Fibroblast of mammary gland (primary cell): ENCODE measurements around the gene CFAP298.

Experiments
- DNase-seq: peaks from one replicate; pipeline ENCODE4 v3.0.0-alpha.2; 2010; ENCODE audit warnings: low read depth
- H3K4me3 ChIP-seq: 2 replicates; pipeline ENCODE4 v1.5.1; 2011; ENCODE audit warnings: low read depth, mild to moderate bottlenecking, low read length, moderate library complexity; ENCODE audit not compliant: control insufficient read depth
- TF ChIP-seq, protein P1 (sequence below): conservative IDR thresholded peaks from 2 replicates; pipeline ENCODE4 v1.5.1; 2011; ENCODE audit warnings: low read depth, low read length, inconsistent platforms; ENCODE audit not compliant: control insufficient read depth, insufficient read depth

Gene CFAP298

DNA sequence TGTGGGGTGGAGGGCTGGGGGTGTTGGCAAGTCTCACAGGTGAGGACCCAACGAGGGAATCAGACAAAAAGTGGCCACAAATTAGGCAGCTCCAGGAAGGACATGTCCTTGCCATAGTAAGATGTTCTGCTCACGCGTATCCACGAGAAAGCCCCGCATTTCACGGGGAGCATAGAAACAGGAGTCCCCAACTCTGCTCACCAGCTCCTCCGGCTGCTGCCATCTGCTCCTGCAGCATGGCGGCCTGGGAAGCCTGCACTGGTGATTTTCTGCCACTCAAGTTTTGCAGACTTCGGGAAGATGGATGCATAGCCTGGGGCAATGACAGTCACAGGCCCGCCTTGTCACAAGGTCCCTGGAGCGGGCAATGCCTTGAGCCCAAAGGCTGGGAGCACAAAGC is 36.2 kb downstream of the CFAP298 start:
- no peak overlapping the region for H3K4me3 ChIP-seq
- no peak for DNase-seq
- TF ChIP-seq, protein P1, sequence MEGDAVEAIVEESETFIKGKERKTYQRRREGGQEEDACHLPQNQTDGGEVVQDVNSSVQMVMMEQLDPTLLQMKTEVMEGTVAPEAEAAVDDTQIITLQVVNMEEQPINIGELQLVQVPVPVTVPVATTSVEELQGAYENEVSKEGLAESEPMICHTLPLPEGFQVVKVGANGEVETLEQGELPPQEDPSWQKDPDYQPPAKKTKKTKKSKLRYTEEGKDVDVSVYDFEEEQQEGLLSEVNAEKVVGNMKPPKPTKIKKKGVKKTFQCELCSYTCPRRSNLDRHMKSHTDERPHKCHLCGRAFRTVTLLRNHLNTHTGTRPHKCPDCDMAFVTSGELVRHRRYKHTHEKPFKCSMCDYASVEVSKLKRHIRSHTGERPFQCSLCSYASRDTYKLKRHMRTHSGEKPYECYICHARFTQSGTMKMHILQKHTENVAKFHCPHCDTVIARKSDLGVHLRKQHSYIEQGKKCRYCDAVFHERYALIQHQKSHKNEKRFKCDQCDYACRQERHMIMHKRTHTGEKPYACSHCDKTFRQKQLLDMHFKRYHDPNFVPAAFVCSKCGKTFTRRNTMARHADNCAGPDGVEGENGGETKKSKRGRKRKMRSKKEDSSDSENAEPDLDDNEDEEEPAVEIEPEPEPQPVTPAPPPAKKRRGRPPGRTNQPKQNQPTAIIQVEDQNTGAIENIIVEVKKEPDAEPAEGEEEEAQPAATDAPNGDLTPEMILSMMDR = no peak

DNA sequence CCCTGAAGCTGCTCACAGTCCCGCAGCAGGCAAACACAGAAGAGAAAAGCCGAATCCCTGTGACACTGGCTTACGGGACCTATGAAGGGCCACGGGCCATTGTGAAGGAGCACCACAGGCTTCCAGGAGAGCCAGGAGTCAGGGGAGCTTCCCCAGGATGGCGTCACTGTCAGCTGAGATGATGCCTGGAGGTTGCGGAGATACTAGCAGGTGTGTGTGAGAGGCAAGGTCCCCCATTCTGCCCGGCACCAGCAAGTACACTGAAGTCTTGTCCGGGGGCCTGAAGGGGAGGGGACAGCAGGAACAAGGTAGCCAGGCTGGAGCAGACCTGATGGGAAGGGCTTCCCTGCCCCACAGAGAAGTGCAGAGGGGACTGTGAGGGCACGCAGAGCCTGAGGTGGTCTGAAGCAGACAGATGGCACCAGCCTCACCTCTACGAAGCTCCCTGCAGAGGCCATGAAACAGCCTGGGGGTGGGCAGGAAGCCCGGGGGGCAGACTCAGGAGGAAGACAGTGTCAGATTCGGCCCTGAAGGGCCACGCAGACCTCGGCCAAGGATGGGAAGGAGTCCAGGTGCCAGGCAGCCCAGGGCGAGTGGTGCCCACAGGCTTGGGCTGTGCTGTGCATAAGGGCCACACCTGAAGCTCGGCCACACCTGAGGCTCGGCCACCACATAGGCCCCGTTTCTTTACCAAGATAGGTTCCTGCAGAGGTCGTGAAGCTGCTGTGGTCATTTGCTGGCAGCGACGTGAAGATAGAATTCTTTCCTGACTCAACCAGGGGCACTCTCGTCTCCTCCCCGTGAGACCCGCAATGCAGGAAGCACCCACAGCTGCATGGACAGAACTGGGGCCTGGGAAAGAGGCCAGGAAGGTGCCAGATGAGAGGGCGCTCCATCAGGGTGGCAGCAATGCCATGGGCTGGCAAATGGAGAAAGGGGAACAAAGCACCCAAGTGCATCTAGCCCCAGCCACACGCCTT is 36.9 kb downstream of the CFAP298 start:
- no peak for DNase-seq
- TF ChIP-seq, protein P1 = no peak
- H3K4me3 ChIP-seq = no peak overlapping the region

DNA sequence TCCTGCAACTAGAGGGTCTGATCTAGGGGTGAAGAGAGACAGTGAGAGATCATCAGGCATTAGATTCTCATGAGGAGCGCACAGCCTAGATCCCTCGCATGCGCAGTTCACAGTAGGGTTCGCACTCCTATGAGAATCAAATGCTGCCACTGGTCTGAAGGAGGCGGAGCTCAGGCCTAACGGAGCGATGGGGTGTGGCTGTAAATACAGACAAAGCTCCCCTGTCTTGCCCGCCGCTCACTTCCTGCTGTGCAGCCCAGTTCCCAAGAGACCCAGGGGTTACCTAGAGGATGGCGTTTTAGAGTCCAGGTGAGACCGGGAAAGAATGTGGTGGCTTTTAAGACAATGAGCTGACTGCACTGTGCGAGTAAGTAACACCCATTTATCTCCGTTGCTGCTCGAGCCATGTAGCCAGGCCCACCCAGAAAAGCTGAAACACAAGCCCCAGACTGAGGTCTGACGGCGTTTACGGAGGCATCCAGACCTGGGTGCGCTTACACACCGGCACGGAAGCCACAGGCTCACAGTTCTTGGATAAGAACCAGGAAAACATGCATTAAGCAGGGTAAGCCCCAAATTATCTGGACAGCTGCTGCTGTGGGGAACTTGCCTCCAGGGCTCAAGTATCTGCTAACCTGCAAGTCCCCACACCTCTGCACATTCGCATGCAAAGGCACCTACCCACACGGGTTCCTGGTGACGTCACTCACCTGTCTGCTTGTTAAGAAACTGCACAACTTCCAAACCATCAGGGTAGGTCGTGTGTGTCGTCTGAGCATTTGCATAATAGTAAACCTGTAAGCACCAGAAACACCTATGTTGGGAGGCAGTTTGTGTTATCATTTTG is 39.4 kb downstream of the CFAP298 start:
- TF ChIP-seq, protein P1 = no peak
- H3K4me3 ChIP-seq = no peak overlapping the region
- no peak for DNase-seq

DNA sequence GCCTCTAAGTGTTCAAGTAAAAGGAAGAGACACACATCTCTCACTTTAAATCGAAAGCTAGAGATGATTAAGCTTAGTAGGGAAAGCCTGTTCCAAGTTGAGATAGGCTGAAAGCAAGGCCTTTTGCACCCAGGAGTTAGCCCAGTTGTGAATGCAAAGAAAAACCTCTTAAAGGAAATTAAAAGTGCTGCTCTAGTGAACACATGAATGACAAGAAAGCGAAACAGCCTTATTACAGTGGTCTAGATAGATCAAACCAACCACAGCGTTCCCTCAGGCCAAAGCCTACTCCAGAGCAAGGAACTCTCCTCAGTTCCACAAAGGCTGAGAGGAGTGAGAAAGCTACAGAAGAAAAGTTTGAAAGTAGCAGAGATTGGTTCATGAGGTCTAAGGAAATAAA is 41.7 kb downstream of the CFAP298 start:
- no peak overlapping the region for H3K4me3 ChIP-seq
- DNase-seq = no peak
- TF ChIP-seq, protein P1 = no peak

DNA sequence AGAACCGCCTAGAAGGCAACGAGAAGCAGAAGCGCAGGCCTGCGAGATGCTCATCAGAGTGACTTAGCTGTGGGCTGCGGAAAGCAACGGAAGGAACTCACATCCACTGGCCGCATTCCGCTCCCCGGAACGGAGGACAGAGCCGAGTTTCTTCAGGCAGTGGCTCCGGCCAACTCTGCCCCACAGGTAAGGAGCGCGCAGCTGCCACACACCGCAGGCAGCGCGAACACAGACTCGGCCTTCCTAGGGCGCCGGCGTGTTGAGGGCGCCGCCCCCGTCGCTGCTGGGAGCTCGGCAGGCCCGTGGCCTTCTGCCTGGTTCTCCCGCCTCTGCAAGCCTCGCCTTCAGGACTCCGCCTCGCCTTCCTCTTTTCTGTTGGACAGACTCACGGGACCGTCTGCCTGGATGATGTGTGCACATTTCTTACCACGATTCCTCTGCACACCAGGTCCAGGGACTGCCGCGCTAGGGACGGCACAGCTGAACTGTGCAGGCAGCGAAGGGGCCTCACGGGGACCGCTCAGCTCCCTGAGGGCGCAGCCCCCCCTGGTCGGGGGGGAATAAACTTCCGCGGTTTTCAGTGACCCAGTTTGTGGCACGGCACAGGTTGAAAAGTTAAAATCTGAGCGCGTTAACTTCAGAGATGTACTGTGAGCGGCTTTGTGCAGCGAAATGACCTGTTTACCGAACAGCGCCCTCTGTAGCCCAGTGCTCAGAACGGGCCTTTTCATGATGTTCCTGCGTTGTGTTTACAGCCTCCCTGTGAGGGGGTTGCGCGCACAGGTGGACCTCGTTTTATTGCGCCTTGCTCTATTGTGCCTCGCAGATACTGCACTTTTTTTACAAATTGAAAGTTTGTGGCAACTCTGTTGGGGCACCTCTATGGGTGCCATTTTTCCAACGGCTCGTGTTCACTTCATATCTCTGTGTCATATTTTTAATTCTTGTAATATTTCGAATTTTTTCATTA is 42.6 kb downstream of the CFAP298 start:
- TF ChIP-seq, protein P1 = peak; percentile 94
- DNase-seq = peak; percentile 79
- peak overlapping the region; percentile 70 for H3K4me3 ChIP-seq

DNA sequence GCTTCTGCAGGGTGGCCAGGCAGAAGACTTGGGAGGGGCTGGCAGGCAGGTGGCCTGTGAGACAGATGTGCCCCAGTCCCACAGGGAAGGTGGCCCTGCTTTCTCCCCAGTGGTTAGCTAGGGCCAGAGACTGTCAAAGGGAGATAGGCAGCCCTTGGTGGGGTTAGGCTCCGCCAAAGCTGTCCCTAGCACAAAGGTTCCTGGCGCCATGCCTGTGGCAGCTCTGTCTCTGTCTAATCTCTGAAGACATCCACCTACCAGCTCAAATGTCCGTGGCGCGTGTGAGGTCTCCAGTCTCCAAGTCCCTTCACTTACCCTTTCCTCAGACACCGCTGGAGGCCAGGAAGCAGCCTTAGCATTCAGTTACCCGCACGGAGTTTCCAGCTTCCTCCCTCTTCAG is 44.6 kb downstream of the CFAP298 start:
- DNase-seq = no peak
- no peak overlapping the region for H3K4me3 ChIP-seq
- TF ChIP-seq, protein P1 = no peak
